ENCODE measurements around the gene ZNF839. TPM values are rescaled to one million over a fixed set of nuclear protein-coding genes. Genes with fewer than 3 reads are reported as not detected.

ZNF839 gene
- total RNA-seq: 13.2 TPM

DNA sequence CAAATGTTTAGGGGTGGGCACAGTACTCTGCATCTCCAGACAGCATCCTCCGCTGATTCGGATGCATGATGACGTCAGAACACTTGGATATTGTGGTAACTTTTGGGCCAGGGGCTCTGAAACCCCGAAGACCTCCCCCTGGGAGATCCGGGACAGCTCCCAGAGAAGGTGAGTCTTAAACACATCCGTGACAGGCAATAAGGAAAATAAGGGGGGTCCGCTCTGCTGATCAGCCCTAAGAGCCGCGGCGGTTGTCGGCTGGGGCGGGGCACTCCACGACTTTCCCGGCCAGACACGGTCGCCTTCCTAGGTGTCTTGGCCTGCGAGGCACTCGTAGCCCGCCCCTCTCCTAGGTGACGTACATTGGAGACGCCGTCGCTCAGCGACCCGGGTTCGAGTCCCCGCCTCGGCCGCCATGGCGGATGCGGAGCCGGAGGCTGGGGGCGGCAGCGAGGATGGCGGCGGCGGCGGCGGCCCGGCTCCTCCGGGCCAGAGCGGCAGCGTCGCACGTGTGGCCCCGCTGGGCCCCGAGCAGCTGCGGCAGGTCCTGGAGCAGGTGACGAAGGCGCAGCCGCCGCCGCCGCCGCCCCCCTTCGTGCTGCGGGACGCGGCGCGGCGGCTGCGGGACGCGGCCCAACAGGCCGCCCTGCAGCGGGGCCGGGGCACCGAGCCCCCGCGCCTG is at the start of gene ZNF839:
Gene ZNF839 (plus strand): TSS at position 396 of the 682 bp plus-strand sequence. CDS start 20 bp downstream, at position 416.

DNA sequence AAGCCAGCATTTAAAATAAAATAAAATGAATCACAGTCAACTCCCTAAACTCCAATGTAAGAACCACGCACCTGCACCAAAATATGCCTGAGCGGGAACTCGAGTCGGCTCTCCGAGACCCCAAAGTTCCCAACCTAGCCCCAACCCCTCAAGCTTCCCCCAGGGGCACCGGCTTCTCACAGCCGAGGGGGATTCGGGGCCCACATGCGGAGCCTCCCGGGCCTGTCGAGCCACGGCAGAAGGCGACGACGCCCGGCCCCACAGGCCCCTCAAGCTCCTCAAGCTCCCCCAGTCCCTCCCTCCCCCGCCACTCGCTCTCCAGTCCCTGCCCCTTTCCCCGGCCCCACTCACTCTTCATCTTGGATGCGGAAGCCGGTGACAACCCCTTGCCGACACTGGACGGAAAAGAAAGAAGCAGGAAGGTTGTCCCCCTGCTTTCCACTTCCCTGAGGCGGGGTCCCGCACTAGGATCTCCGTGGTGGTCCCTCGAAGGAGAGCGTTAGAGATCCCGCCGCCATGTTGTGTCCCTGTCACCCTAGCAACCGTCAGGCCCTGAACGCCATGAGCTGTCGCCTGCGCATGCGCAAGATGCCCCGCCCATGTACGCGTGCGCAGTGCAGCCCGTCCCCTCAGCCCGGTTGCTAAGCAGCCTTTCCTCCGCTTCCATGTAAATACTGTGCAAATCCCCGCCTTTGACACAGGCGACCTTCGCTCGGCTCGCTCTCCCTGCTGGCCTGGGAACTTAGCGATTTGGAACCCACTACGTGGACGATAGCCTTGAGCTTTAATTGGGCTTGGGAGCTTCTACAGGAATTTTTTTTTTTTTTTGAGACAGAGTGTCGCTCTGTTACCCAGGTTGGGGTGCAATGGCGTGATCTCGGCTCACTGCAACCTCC is 14.7 kb upstream of the ZNF839 start, which contains the start of gene MOK:
Gene MOK (minus strand): TSS at position 554 of the 896 bp plus-strand sequence. CDS start 196 bp downstream, at position 358.

DNA sequence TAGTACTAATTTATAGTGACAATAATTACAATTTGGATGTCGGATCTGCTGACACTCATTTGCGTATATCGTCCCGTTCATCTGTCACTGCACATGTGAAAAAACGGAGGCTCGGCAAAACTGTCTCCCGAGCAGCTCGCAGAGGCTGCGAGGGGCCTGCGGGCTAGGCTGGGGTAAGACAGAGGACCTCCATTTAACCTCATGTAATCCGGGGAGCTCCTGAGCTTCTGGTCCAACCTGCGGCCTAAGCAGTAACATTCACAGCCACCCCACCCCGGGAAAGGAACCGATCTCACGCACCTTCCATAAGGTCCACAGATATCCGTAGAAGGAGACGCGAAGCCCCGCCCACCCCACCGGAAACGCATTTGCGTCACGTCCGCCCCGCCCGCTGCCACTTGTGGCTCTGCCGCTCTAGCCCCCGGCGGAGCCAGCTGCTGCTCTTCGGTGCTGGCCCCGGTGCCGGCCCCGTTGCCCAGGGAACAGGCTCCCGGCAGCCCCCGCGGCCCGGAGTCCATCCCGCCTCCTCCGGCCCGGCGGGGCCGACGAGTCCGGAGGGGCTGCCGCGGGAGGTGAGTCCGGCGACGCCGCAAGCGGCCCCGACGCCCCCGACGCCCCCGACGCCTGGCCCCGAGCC is 43.1 kb downstream of the ZNF839 start, which contains the start of the genes CINP and TECPR2:
Gene CINP (minus strand): TSS at position 346 of the 637 bp plus-strand sequence. CDS start 39 bp downstream, at position 307.
Gene TECPR2 (plus strand): TSS at position 397 of the 637 bp plus-strand sequence. CDS start 13,781 bp downstream, outside the sequence.

Other genes with a start within 250 kb of the ZNF839 start
- gene HSP90AA1, start 232.7 kb upstream of the ZNF839 start, total RNA-seq: 1,156 TPM
- gene WDR20, start 179.8 kb upstream of the ZNF839 start, total RNA-seq: 55.5 TPM
- 70.4 TPM for gene MOK, start 14.6 kb upstream of the ZNF839 start, total RNA-seq
- gene CINP, start 43.1 kb downstream of the ZNF839 start, total RNA-seq: 33.4 TPM
- 32.9 TPM for gene TECPR2, start 43.2 kb downstream of the ZNF839 start, total RNA-seq
- gene ANKRD9, start 190.0 kb downstream of the ZNF839 start, total RNA-seq: 8.1 TPM

Measured in camera-type eye (tissue), 1 donor.